A549 (cell line): ENCODE results near the gene RIPK4.

Source experiments
- CHD2 ChIP-seq: fragments of 150-350 bp; IDR thresholded peaks from 2 replicates; pipeline ENCODE4 v1.6.1; 2014; ENCODE audit warnings: low read length; ENCODE audit not compliant: partially characterized antibody
- CTCF ChIP-seq: fragments of >200 bp; sonication (Bioruptor Twin); formaldehyde crosslinking; IDR thresholded peaks from 3 replicates; pipeline ENCODE4 v1.5.1; 2016
- ELK1 ChIP-seq: fragments of 150-350 bp; IDR thresholded peaks from 2 replicates; pipeline ENCODE4 v1.6.1; 2014; ENCODE audit warnings: low read depth, mild to moderate bottlenecking, low read length
- EP300 ChIP-seq, 2 experiments: fragments of >200 bp; sonication (Bioruptor Twin); formaldehyde crosslinking; IDR thresholded peaks; 2 replicates in 1 of 2; 3 replicates in 1 of 2; pipeline ENCODE4 v1.6.1; 2016 to 2017
- FOSL2 ChIP-seq, 2 experiments: fragments of 450-650 bp in 1 of 2; fragments of >200 bp in 1 of 2; sonication (Bioruptor Twin) in 1 of 2; formaldehyde crosslinking; IDR thresholded peaks; 2 replicates each; pipeline versions ENCODE4 v1.5.0 to v1.6.1; 2016 to 2020; ENCODE audit warnings: mild to moderate bottlenecking in 1 of 2, moderate library complexity in 1 of 2
- KDM1A ChIP-seq: fragments of 200-600 bp; sonication (generic); IDR thresholded peaks from 2 replicates; pipeline ENCODE4 v1.6.1; 2016; ENCODE audit warnings: low read depth, mild to moderate bottlenecking
- POLR2A ChIP-seq: IDR thresholded peaks from 2 replicates; pipeline ENCODE4 v1.6.1; 2012; ENCODE audit warnings: mild to moderate bottlenecking, low read length
- RAD21 ChIP-seq, 2 experiments: fragments of >200 bp in 1 of 2; sonication (Bioruptor Twin) in 1 of 2; formaldehyde crosslinking in 1 of 2; IDR thresholded peaks in 1 of 2; conservative IDR thresholded peaks in 1 of 2; 2 replicates in 1 of 2; 3 replicates in 1 of 2; pipeline ENCODE4 v1.6.1; 2012 to 2018; ENCODE audit warnings: inconsistent platforms in 1 of 2
- REST ChIP-seq: fragments of 200-600 bp; sonication (generic); IDR thresholded peaks from 2 replicates; pipeline ENCODE4 v1.6.1; 2016; ENCODE audit warnings: antibody characterized with exemption, mild to moderate bottlenecking, moderate library complexity

GRCh38 chr21:41813226-41813625 is 46.4 kb upstream of the RIPK4 start:
- no peak for TF ChIP-seq REST
- no peak for TF ChIP-seq POLR2A
- no peak for TF ChIP-seq CTCF
- TF ChIP-seq CHD2 = no peak
- TF ChIP-seq EP300 (IDR thresholded peaks at IDR 0.05) = no peak
- no peak for TF ChIP-seq ELK1
- no peak for TF ChIP-seq FOSL2 (IDR thresholded peaks at IDR 0.05)
- TF ChIP-seq FOSL2 (CRISPR knock-in tag; IDR thresholded peaks at IDR 0.05) = no peak
- TF ChIP-seq RAD21 (conservative IDR thresholded peaks at IDR 0.05 in 1 of 2, IDR thresholded peaks at IDR 0.05 in 1 of 2) = no peak
- TF ChIP-seq KDM1A = no peak
